Glutamatergic neuron (in vitro differentiated cells): Measurements from ENCODE around the gene RNF222. TPM values are rescaled to one million over a fixed set of nuclear protein-coding genes. Genes with fewer than 3 reads are reported as not detected.

Experiments used
- DNase-seq: peaks from one replicate; pipeline ENCODE4 v3.0.0; 2022
- H3K27ac Mint-ChIP-seq: one replicate; pipeline ENCODE4 v1.8.0; 2020; ENCODE audit warnings: mild to moderate bottlenecking, mixed read lengths, inconsistent platforms; ENCODE audit not compliant: unreplicated experiment
- H3K27me3 Mint-ChIP-seq: one replicate; pipeline ENCODE4 v1.8.0; 2020; ENCODE audit warnings: mild to moderate bottlenecking, moderate library complexity, mixed read lengths, inconsistent platforms; ENCODE audit not compliant: unreplicated experiment
- H3K36me3 Mint-ChIP-seq: one replicate; pipeline ENCODE4 v1.8.0; 2020; ENCODE audit warnings: mild to moderate bottlenecking, mixed read lengths, inconsistent platforms; ENCODE audit not compliant: unreplicated experiment
- H3K4me1 Mint-ChIP-seq: one replicate; pipeline ENCODE4 v1.8.0; 2020; ENCODE audit warnings: mild to moderate bottlenecking, low read depth, mixed read lengths, inconsistent platforms; ENCODE audit not compliant: unreplicated experiment
- H3K4me3 Mint-ChIP-seq: one replicate; pipeline ENCODE4 v1.8.0; 2020; ENCODE audit warnings: mild to moderate bottlenecking, mixed read lengths, inconsistent platforms; ENCODE audit not compliant: unreplicated experiment
- H3K9me3 Mint-ChIP-seq: one replicate; pipeline ENCODE4 v1.8.0; 2020; ENCODE audit warnings: mild to moderate bottlenecking, moderate library complexity, mixed read lengths, inconsistent platforms; ENCODE audit not compliant: unreplicated experiment
- CTCF ChIP-seq: fragments of 200-600 bp; sonication (generic); IDR thresholded peaks from one replicate; pipeline ENCODE4 v1.5.0; 2021; ENCODE audit not compliant: partially characterized antibody, unreplicated experiment
- total RNA-seq: library from RNA; stranded (reverse); fragmentation: NEBNext Ultra II Directional; extraction: Animal tissue kit (Norgen Biotek cat#: 25700); gene quantifications from one replicate; pipeline ENCODE4 v1.2.1, GENCODE V29; 2021; ENCODE audit not compliant: unreplicated experiment

The RNF222 gene
- total RNA-seq, 1 donor from 2014 or later: not detected

GRCh38 chr17:8341456-8341855 lies 56.2 kb downstream of the RNF222 start:
- peaks cover 4% of the 10 kb centered on the region for H3K4me1 Mint-ChIP-seq
- no peak overlapping the region for H3K4me3 Mint-ChIP-seq
- no peak for TF ChIP-seq CTCF
- DNase-seq: no peak
- no peak overlapping the region for H3K27ac Mint-ChIP-seq
- peaks cover 4% of the 10 kb centered on the region for H3K27me3 Mint-ChIP-seq
- H3K9me3 Mint-ChIP-seq: no peaks in the 10 kb centered on the region
- H3K36me3 Mint-ChIP-seq: no peaks in the 10 kb centered on the region

Other genes starting within 250 kb of the RNF222 start
- 64.6 TPM for gene PER1, start 245.4 kb downstream of the RNF222 start, total RNA-seq
- 117 TPM for gene VAMP2, start 234.9 kb downstream of the RNF222 start, total RNA-seq
- gene TMEM107, start 221.4 kb downstream of the RNF222 start, total RNA-seq: 12.8 TPM
- gene BORCS6, start 207.6 kb downstream of the RNF222 start, total RNA-seq: 14.2 TPM
- gene AURKB, start 187.3 kb downstream of the RNF222 start, total RNA-seq: 17.3 TPM
- gene CTC1, start 149.8 kb downstream of the RNF222 start, total RNA-seq: 85.3 TPM
- gene PFAS, start 148.5 kb downstream of the RNF222 start, total RNA-seq: 74.6 TPM
- 29.5 TPM for gene RANGRF, start 109.2 kb downstream of the RNF222 start, total RNA-seq
- 4.0 TPM for gene SLC25A35, start 102.4 kb downstream of the RNF222 start, total RNA-seq
- 0.66 TPM for gene ARHGEF15, start 87.6 kb downstream of the RNF222 start, total RNA-seq
- not detected for gene ODF4, start 58.0 kb downstream of the RNF222 start, total RNA-seq
- 941 TPM for gene RPL26, start 14.6 kb downstream of the RNF222 start, total RNA-seq
- 51.7 TPM for gene NDEL1, start 38.1 kb upstream of the RNF222 start, total RNA-seq
- 218 TPM for gene MYH10, start 232.9 kb upstream of the RNF222 start, total RNA-seq